Transverse colon (tissue), 4 donors: Measurements from ENCODE around the gene FAM228B.

Source experiments
- CTCF ChIP-seq, 5 experiments: fragments of 200-600 bp in 3 of 5; fragments of 450-650 bp in 2 of 5; sonication (generic) in 3 of 5; IDR thresholded peaks; 1 replicate in 2 of 5; 2 replicates in 3 of 5; pipeline ENCODE4 v1.5.1; 2016 to 2017; ENCODE audit warnings: antibody characterized with exemption in 5 of 5, inconsistent platforms in 3 of 5, mild to moderate bottlenecking in 2 of 5, moderate library complexity in 1 of 5
- EP300 ChIP-seq: sonication (generic); formaldehyde crosslinking; IDR thresholded peaks from one replicate; pipeline ENCODE4 v1.6.1; 2017; ENCODE audit warnings: antibody characterized with exemption, low read depth
- POLR2A ChIP-seq: fragments of 450-650 bp; IDR thresholded peaks from one replicate; pipeline ENCODE4 v1.6.1; 2016; ENCODE audit warnings: antibody characterized with exemption, mild to moderate bottlenecking, moderate library complexity
- POLR2AphosphoS5 ChIP-seq, 3 donors: sonication (generic); formaldehyde crosslinking; IDR thresholded peaks; one replicate each; pipeline ENCODE4 v1.6.1; 2016; ENCODE audit warnings: antibody characterized with exemption in 3 of 3

- TF ChIP-seq CTCF (IDR thresholded peaks at IDR 0.05): no peak
- TF ChIP-seq POLR2A: no peak
- no peak for TF ChIP-seq EP300
- no peak for TF ChIP-seq POLR2AphosphoS5 (IDR thresholded peaks at IDR 0.05)
Observed at GRCh38 chr2:24153478-24153877, 30.2 kb downstream of the FAM228B start.
